ENCODE data around the gene SAPCD2.
"Not testable (repeated sequence)": the region's sequence is repeated elsewhere in the genome, so short reads cannot be mapped to it uniquely, and the experiment has no call there.

The SAPCD2 gene

DNA sequence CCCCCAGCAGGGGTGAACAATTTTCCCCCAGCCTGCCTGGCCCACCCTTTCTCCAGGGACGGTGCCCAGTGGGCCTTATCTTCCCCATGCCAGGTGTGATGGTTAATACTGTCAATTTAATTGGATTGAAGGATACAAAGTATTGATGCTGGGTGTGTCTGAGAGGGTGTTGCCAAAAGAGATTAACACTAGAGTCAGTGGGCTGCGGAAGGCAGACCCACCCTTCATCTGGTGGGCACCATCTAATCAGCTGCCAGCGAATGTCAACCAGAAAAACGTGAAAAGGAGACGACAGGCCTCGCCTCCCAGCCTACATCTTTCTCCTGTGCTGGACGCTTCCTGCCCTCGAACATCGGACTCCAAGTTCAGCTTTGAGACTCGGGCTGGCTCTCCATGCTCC is 32.9 kb downstream of the SAPCD2 start:
- no peak for TF ChIP-seq CTCF (IDR thresholded peaks at IDR 0.05; ENCODE audit: insufficient read depth, missing control alignments)
- FAIRE-seq (no peak), DNase-seq (ENCODE audit: insufficient read length, low spot score) (no peak)

DNA sequence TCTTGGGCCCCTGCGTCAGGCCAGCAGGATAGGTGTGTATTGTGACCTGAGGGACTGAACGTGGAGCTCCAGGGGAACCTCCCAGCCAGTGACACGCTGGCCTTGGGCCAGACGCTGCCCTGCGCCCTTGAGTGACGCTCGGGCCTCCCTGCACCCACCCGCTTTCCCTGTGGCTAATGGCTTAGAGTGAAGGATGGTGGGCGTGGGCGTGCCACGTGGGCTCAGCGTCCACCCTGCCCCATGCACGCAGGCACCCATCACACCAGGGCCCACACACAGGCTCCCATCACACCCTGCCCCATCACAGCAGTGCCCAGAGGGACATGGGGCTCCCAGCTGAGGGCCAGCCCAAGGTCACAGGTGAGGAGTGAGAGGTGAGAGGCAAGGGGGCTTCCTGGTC is 33.3 kb downstream of the SAPCD2 start:
- no peak for TF ChIP-seq CTCF (IDR thresholded peaks at IDR 0.05; ENCODE audit: insufficient read depth, missing control alignments)
- DNase-seq (ENCODE audit: insufficient read length, low spot score), result no peak
- FAIRE-seq, result no peak

DNA sequence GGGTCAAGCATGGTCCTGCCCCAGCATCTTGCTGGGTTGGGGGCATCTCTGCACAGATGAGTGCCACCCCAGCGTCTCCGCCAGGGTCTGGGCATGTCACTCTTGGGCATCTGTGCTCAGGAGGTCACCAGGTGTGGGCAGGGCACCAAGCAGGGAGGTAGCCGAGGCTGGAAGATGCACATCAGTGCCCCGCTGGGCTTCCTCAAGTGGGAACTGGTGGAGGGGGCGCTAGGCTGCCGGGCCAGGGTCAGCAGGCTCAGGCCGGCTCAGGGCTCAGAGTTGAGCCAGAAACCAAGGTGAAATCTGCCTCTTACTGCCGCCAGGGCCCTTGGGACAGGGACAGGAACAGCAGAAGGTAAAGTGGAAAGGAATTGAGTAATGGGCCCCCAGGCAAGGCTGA is 34.4 kb downstream of the SAPCD2 start:
- TF ChIP-seq CTCF (IDR thresholded peaks at IDR 0.05; ENCODE audit: insufficient read depth, missing control alignments), result no peak
- FAIRE-seq, result no peak
- no peak for DNase-seq (ENCODE audit: insufficient read length, low spot score)

DNA sequence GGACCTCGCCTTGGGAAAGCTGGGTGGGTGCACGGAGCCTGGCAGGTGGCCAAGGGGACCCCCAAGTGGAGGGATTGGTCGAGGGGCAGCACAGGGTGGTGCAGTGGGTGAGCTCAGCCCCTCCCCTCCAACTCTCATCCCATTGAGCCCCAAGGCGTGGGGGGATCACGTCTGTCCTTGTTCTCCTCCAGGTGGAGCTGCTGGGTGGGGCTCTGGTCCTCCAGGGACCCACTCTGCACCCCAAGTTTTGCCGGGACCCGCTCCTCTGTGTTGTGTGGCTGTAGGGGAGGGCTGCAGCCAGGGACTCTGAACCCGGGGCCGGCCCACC is 34.9 kb downstream of the SAPCD2 start:
- FAIRE-seq (no peak), DNase-seq (ENCODE audit: insufficient read length, low spot score) (no peak)

DNA sequence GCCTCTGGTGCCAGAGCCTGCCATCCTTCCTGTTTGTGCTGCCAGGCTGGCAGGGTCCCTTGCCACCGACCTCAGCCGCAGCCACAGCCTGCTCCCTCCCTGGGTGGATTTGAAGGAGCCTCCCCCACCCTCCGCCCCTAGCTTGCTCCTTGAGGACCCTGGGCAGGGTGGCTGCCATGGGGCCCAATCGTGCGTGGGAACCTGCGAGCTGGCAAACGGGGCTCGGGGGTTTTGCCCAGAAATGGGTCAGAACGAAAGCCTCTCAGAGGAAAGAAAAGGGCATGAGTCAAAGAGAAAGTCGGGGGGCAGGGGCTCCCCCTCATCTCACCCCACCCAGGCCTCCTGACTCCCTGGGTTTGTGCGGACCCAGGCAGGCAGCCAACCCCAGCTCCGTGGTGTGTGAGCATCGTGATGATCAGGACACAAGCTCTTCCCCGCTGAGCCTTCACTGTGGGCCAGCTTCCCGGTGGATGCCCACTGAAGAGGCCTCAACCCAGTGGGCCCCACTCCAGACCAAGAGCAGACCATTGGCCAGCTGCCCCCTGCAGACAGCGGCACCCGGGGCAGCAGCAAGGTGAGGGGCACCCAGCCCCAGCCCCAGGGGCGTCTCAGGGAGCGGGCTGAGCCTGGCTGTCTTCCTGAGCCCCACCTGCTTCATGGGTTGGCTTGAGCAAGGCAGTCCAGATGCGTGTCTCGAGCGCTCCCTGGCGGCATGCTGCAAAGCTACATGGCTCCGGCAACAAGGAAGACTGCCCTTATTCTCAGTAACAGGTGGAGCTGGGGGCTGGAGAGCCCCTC is 35.4 kb downstream of the SAPCD2 start:
- peak; percentile 96 for DNase-seq (ENCODE audit: insufficient read length, low spot score)
- FAIRE-seq, result no peak
- TF ChIP-seq CTCF (IDR thresholded peaks at IDR 0.05; ENCODE audit: insufficient read depth, missing control alignments), result peak; percentile 96

More for the DNA sequence above, 34.9 kb downstream of the SAPCD2 start:
- no peak for TF ChIP-seq CTCF (IDR thresholded peaks at IDR 0.05; ENCODE audit: insufficient read depth, missing control alignments)

DNA sequence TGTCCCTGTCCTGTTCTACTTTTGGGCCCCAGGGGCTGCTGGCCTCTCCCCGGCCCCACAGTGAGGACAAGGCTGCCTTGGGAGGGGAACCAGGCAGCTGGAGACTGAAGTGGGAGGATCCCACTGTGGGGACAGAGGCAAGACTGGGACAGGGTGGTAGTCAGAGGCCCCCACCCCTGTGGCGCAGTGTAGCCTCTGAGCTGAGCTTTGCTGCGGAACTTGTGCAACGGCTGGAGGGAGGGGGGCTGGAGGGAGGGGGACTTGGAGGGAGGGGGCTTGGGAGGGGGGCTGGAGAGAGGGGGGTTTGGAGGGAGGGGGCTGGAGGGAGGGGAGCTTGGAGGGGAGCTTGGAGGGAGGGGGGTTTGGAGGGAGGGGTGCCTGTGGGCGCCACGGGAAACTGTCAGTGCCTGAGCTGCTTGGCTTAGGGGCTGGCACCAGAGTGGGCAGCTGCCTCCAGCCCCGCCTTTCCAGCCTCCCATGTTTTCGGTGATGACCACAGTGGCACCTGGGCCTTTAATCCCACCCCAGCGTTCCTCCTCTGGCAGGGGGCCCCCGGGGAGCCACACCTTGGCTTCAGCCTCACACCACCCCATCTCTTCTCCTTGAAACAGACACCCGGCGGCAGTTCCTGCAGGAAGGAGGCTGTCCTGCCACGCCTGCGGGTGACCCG is 36.2 kb downstream of the SAPCD2 start:
- no peak for FAIRE-seq
- DNase-seq (ENCODE audit: insufficient read length, low spot score), result no peak
- no peak for TF ChIP-seq CTCF (IDR thresholded peaks at IDR 0.05; ENCODE audit: insufficient read depth, missing control alignments)

GRCh38 chr9:137033481-137033880 is 36.9 kb downstream of the SAPCD2 start:
- not testable (repeated sequence) for FAIRE-seq; DNase-seq (ENCODE audit: insufficient read length, low spot score)

All from D721Med (cell line).